Heart left ventricle (tissue), 16 donors: ENCODE data around the gene RTCB. TPM values are rescaled to one million over a fixed set of nuclear protein-coding genes. Genes with fewer than 3 reads are reported as not detected.

Source experiments
- ATAC-seq, 4 donors: fragments of 200-7000 bp; cut with Tn5 transposase; one replicate each; pipeline ENCODE4 v1.9.1; 2020 to 2022; ENCODE audit warnings: moderate library complexity in 4 of 4, mild to moderate bottlenecking in 3 of 4, moderate number of reproducible peaks in 1 of 4
- DNase-seq, 5 donors: peaks; one replicate each; pipeline ENCODE4 v3.0.0-alpha.2; 2020
- H3K27ac ChIP-seq, 12 donors: fragments of 200-600 bp; sonication (generic) in 4 of 12; one replicate each; pipeline versions ENCODE4 v1.5.0 to v1.8.0; 2016 to 2022; ENCODE audit warnings: mild to moderate bottlenecking in 2 of 12
- H3K27me3 ChIP-seq, 9 donors: fragments of 200-600 bp; sonication (generic) in 2 of 9; one replicate each; pipeline versions ENCODE4 v1.5.1 to v1.8.0; 2016 to 2022; ENCODE audit warnings: mild to moderate bottlenecking in 3 of 9
- H3K36me3 ChIP-seq, 9 donors: fragments of 200-600 bp; sonication (generic) in 2 of 9; one replicate each; pipeline versions ENCODE4 v1.5.0 to v1.8.0; 2018 to 2022; ENCODE audit warnings: mild to moderate bottlenecking in 2 of 9
- H3K4me1 ChIP-seq, 12 donors: fragments of 200-600 bp; sonication (generic) in 4 of 12; one replicate each; pipeline versions ENCODE4 v1.5.0 to v1.8.0; 2016 to 2022; ENCODE audit warnings: mild to moderate bottlenecking in 3 of 12
- H3K4me3 ChIP-seq, 12 donors: fragments of 200-600 bp; sonication (generic) in 4 of 12; one replicate each; pipeline versions ENCODE4 v1.5.0 to v1.8.0; 2017 to 2022; ENCODE audit warnings: mild to moderate bottlenecking in 9 of 12, moderate library complexity in 4 of 12
- H3K9me3 ChIP-seq, 12 donors: fragments of 200-600 bp; sonication (generic) in 4 of 12; one replicate each; pipeline versions ENCODE4 v1.5.0 to v1.8.0; 2016 to 2022; ENCODE audit warnings: mild to moderate bottlenecking in 1 of 12
- POLR2A ChIP-seq, 2 donors: fragments of 450-650 bp; IDR thresholded peaks; one replicate each; pipeline ENCODE4 v1.6.1; 2017; ENCODE audit warnings: antibody characterized with exemption in 2 of 2, mild to moderate bottlenecking in 2 of 2, moderate library complexity in 2 of 2
- WGBS, 4 donors: extraction: QIAGEN DNeasy Blood & Tissue Kit in 2 of 4; methylation state at CpG; one replicate each; pipeline versions ENCODE4 v1.1.5 to v1.1.7; 2013 to 2018; 5-methylcytosine and 5-hydroxymethylcytosine counted together
- intact Hi-C, 10 donors: fragments of 100-400 bp; cut with DNase I; formaldehyde crosslinking; loops; one replicate each; pipeline versions ENCODE4 v1.11.1 to v1.14.2; 2022
- polyA plus RNA-seq, 2 donors: library from polyadenylated mRNA; stranded (reverse); fragments of 200-250 nt; gene quantifications; one replicate each; pipeline ENCODE4 v1.2.3, GENCODE V29; 2013
- total RNA-seq, 9 donors: library from RNA; depleted of rRNA in 2 of 9; stranded (reverse); fragments of >200 nt in 2 of 9; fragmentation: NEBNext Ultra II Directional in 3 of 9; extraction: Animal tissue kit (Norgen Biotek cat#: 25700) in 3 of 9; gene quantifications; one replicate each; pipeline versions ENCODE4 v1.1.0 to v1.2.4, GENCODE V29; 2016 to 2023
- TF ChIP-seq, protein P1 (sequence below), 12 donors: fragments of 200-600 bp; sonication (generic) in 4 of 12; IDR thresholded peaks; one replicate each; pipeline versions ENCODE4 v1.5.0 to v1.8.0; 2018 to 2022; ENCODE audit warnings: antibody characterized with exemption in 12 of 12, mild to moderate bottlenecking in 5 of 12
- donor health status: ischemic (EF 13 %, LVEDD 7.1; RV severe dilation, severe dysfunction).
- donor health status: healthy with polysubstance abuse.
- donor health status: DM: no; HTN: yes; CAD: no.
- donor health status: DM: no; HTN: no; CAD: no.
- donor health status: ischemic (EF 25% LVEDD 6.9; RV normal size, moderate dysfunction).
- donor health status: ischemic (EF 25% LVEDD 5.7; RV mildly dilated, moderate dysfunction).
- donor health status: healthy.
- donor health status: DM: yes; HTN: yes; CAD: no.
- donor health status: ischemic (EF 35%, LVEDD 5.7; RV mildly dilated, moderate dysfunction).
- donor health status: nonischemic (EF 11% LVEDD 7.7; RV severe dilation, severe dysfunction).
- donor health status: DM: yes; HTN: yes; CAD: no.
- donor health status: PGD.
- donor health status: ischemic (EF 29% LVEDD 5.4; RV normal size, mild dysfunction).
- donor health status: nonischemic (EF 23%, LVEDD 6.1; RV moderate dilation, normal function).

Gene RTCB
- total and polyA plus RNA-seq, 11 donors: 19.8 to 110 (median 47.1) TPM

GRCh38 chr22:32404021-32404420 is 8.0 kb downstream of the RTCB start:
- Histone ChIP-seq H3K27ac (no peak overlapping the region), H3K36me3 (peaks cover 0 to 100% (median 98%) of the 10 kb centered on the region in 9 donors), H3K4me1 (peaks cover 0 to 22% (median 0%) of the 10 kb centered on the region in 12 donors), H3K27me3 (no peaks in the 10 kb centered on the region), H3K4me3 (no peak overlapping the region), H3K9me3 (no peaks in the 10 kb centered on the region)
- DNase-seq (no peak), ATAC-seq (no peak)
- TF ChIP-seq, protein P1, sequence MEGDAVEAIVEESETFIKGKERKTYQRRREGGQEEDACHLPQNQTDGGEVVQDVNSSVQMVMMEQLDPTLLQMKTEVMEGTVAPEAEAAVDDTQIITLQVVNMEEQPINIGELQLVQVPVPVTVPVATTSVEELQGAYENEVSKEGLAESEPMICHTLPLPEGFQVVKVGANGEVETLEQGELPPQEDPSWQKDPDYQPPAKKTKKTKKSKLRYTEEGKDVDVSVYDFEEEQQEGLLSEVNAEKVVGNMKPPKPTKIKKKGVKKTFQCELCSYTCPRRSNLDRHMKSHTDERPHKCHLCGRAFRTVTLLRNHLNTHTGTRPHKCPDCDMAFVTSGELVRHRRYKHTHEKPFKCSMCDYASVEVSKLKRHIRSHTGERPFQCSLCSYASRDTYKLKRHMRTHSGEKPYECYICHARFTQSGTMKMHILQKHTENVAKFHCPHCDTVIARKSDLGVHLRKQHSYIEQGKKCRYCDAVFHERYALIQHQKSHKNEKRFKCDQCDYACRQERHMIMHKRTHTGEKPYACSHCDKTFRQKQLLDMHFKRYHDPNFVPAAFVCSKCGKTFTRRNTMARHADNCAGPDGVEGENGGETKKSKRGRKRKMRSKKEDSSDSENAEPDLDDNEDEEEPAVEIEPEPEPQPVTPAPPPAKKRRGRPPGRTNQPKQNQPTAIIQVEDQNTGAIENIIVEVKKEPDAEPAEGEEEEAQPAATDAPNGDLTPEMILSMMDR (IDR thresholded peaks at IDR 0.05): no peak
- no peak for TF ChIP-seq POLR2A (IDR thresholded peaks at IDR 0.05)
- 69 to 86% (median 83%) methylated on average over 2 of the region's 2 CpGs for WGBS, 4 donors
- intact Hi-C loops: no loop called here

GRCh38 chr22:32401486-32401885 is 10.6 kb downstream of the RTCB start:
- H3K27me3 ChIP-seq: no peaks in the 10 kb centered on the region
- H3K4me3 ChIP-seq: no peak overlapping the region
- intact Hi-C loops: no loop called here
- no peak for DNase-seq
- H3K4me1 ChIP-seq: peaks cover 0 to under 1% (median 0%) of the 10 kb centered on the region in 12 donors
- no peaks in the 10 kb centered on the region for H3K9me3 ChIP-seq
- peaks cover 2 to 100% (median 100%) of the 10 kb centered on the region in 9 donors for H3K36me3 ChIP-seq
- 73 to 79% (median 75%) methylated on average over 4 of the region's 4 CpGs for WGBS, 4 donors
- H3K27ac ChIP-seq: no peak overlapping the region
- TF ChIP-seq, protein P1 (IDR thresholded peaks at IDR 0.05): no peak
- no peak for TF ChIP-seq POLR2A (IDR thresholded peaks at IDR 0.05)
- no peak for ATAC-seq

DNA sequence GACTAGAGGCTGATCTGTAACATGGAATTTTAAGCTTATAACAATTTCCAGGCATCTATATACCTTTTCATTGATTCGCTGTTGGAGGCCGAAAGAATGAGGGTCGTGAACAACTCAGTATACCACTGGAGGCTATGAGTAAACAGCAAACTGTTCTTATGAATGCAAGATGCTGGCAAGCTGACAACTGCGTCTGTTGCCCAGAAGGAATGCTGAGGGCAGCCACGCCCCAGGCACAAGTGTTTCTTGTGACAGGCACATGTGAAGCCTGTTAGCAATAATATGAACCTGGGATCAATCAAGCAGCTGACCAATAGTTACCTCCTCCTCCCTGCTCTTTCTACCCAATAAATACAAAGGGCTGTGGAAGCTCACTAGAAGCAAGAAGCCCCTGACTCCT is 15.3 kb downstream of the RTCB start:
- H3K27me3 ChIP-seq: no peaks in the 10 kb centered on the region
- H3K4me3 ChIP-seq: no peak overlapping the region
- intact Hi-C loops: no loop called here
- 77 to 88% (median 83%) methylated on average over 5 of the region's 5 CpGs for whole genome bisulfite sequencing, 4 donors
- ATAC-seq (no peak), DNase-seq (no peak)
- H3K27ac ChIP-seq: no peak overlapping the region
- no peaks in the 10 kb centered on the region for H3K4me1 ChIP-seq
- H3K36me3 ChIP-seq: peaks cover 2 to 100% (median 100%) of the 10 kb centered on the region in 9 donors
- no peaks in the 10 kb centered on the region for H3K9me3 ChIP-seq
- TF ChIP-seq POLR2A (IDR thresholded peaks at IDR 0.05): no peak
- TF ChIP-seq, protein P1 (IDR thresholded peaks at IDR 0.05): no peak

GRCh38 chr22:32396255-32396654 is 15.8 kb downstream of the RTCB start:
- H3K36me3 ChIP-seq: peaks cover 2 to 100% (median 100%) of the 10 kb centered on the region in 9 donors
- H3K4me1 ChIP-seq: no peaks in the 10 kb centered on the region
- no peaks in the 10 kb centered on the region for H3K27me3 ChIP-seq
- TF ChIP-seq POLR2A (IDR thresholded peaks at IDR 0.05): no peak
- TF ChIP-seq, protein P1 (IDR thresholded peaks at IDR 0.05): no peak
- intact Hi-C loops: no loop called here
- no peak for ATAC-seq
- H3K9me3 ChIP-seq: no peaks in the 10 kb centered on the region
- no peak overlapping the region for H3K27ac ChIP-seq
- DNase-seq: no peak
- H3K4me3 ChIP-seq: no peak overlapping the region
- WGBS, 4 donors: 95 to 100% (median 96%) methylated on average over 1 of the region's 1 CpG
